Parathyroid adenoma (tissue), 2 donors: ENCODE measurements around the gene DCTD.

Source experiments
- H2AFZ ChIP-seq: fragments of 300-600 bp; sonication (generic); one replicate; pipeline ENCODE4 v1.7.0; 2017; ENCODE audit warnings: antibody characterized with exemption, mild to moderate bottlenecking
- H3K27ac ChIP-seq: fragments of 300-600 bp; sonication (generic); one replicate; pipeline ENCODE4 v1.7.0; 2017
- H3K27me3 ChIP-seq: fragments of 300-600 bp; sonication (generic); one replicate; pipeline ENCODE4 v1.7.0; 2017; ENCODE audit warnings: low read length; ENCODE audit not compliant: control insufficient read depth, insufficient read depth
- H3K36me3 ChIP-seq: fragments of 300-600 bp; sonication (generic); one replicate; pipeline ENCODE4 v1.7.0; 2017; ENCODE audit warnings: low read length; ENCODE audit not compliant: control insufficient read depth, insufficient read depth
- H3K4me1 ChIP-seq: fragments of 300-600 bp; sonication (generic); one replicate; pipeline ENCODE4 v1.7.0; 2017; ENCODE audit warnings: control low read depth
- H3K4me2 ChIP-seq: fragments of 300-600 bp; sonication (generic); one replicate; pipeline ENCODE4 v1.7.0; 2017; ENCODE audit warnings: low read length
- H3K4me3 ChIP-seq: fragments of 300-600 bp; sonication (generic); one replicate; pipeline ENCODE4 v1.7.0; 2017; ENCODE audit warnings: low read depth, low read length
- H3K79me2 ChIP-seq: fragments of 300-600 bp; sonication (generic); one replicate; pipeline ENCODE4 v1.7.0; 2017; ENCODE audit warnings: control low read depth
- H3K9ac ChIP-seq: fragments of 300-600 bp; sonication (generic); one replicate; pipeline ENCODE4 v1.7.0; 2017; ENCODE audit warnings: mild to moderate bottlenecking
- H3K9me3 ChIP-seq: fragments of 300-600 bp; sonication (generic); one replicate; pipeline ENCODE4 v1.7.0; 2017; ENCODE audit warnings: low read length; ENCODE audit not compliant: control insufficient read depth
- CTCF ChIP-seq: fragments of 300-600 bp; sonication (generic); IDR thresholded peaks from one replicate; pipeline ENCODE4 v1.7.0; 2017; ENCODE audit warnings: antibody characterized with exemption, mild to moderate bottlenecking
- donor health status: primary hyperparathyroidism.

The DCTD gene

GRCh38 chr4:182927505-182927904, 10.3 kb upstream of the DCTD start:
- Histone ChIP-seq H3K4me2 (no peak overlapping the region), H3K9me3 (no peaks in the 10 kb centered on the region), H3K4me3 (no peak overlapping the region), H3K4me1 (no peaks in the 10 kb centered on the region), H2AFZ (no peak overlapping the region), H3K36me3 (no peaks in the 10 kb centered on the region), H3K27ac (no peak overlapping the region), H3K79me2 (no peaks in the 10 kb centered on the region), H3K9ac (no peak overlapping the region), H3K27me3 (no peaks in the 10 kb centered on the region)
- no peak for TF ChIP-seq CTCF

GRCh38 chr4:182925855-182926254, 8.7 kb upstream of the DCTD start:
- Histone ChIP-seq H3K4me3 (no peak overlapping the region), H2AFZ (no peak overlapping the region), H3K4me2 (no peak overlapping the region), H3K36me3 (no peaks in the 10 kb centered on the region), H3K9me3 (no peaks in the 10 kb centered on the region), H3K79me2 (no peaks in the 10 kb centered on the region), H3K9ac (no peak overlapping the region), H3K4me1 (no peaks in the 10 kb centered on the region), H3K27me3 (no peaks in the 10 kb centered on the region), H3K27ac (no peak overlapping the region)
- TF ChIP-seq CTCF = no peak

GRCh38 chr4:182925298-182925757, 8.1 kb upstream of the DCTD start:
- no peaks in the 10 kb centered on the region for H3K4me1 ChIP-seq
- no peak overlapping the region for H2AFZ ChIP-seq
- H3K27me3 ChIP-seq = no peaks in the 10 kb centered on the region
- no peak overlapping the region for H3K27ac ChIP-seq
- H3K4me3 ChIP-seq = no peak overlapping the region
- peak; percentile 33 for TF ChIP-seq CTCF
- no peaks in the 10 kb centered on the region for H3K36me3 ChIP-seq
- H3K79me2 ChIP-seq = no peaks in the 10 kb centered on the region
- H3K9me3 ChIP-seq = no peaks in the 10 kb centered on the region
- H3K4me2 ChIP-seq = no peak overlapping the region
- no peak overlapping the region for H3K9ac ChIP-seq

- no peak for TF ChIP-seq CTCF
- Histone ChIP-seq H3K9ac (no peak overlapping the region), H3K27ac (no peak overlapping the region), H2AFZ (no peak overlapping the region), H3K4me3 (no peak overlapping the region), H3K36me3 (no peaks in the 10 kb centered on the region), H3K79me2 (no peaks in the 10 kb centered on the region), H3K9me3 (no peaks in the 10 kb centered on the region), H3K4me2 (no peak overlapping the region), H3K4me1 (no peaks in the 10 kb centered on the region), H3K27me3 (no peaks in the 10 kb centered on the region)
Observed at GRCh38 chr4:182924497-182924896, 7.3 kb upstream of the DCTD start.

GRCh38 chr4:182923796-182924340, 6.7 kb upstream of the DCTD start:
- H3K4me2 ChIP-seq = no peak overlapping the region
- H3K36me3 ChIP-seq = no peaks in the 10 kb centered on the region
- TF ChIP-seq CTCF = no peak
- H3K4me1 ChIP-seq = no peaks in the 10 kb centered on the region
- H3K27ac ChIP-seq = no peak overlapping the region
- no peaks in the 10 kb centered on the region for H3K27me3 ChIP-seq
- no peaks in the 10 kb centered on the region for H3K79me2 ChIP-seq
- H3K9ac ChIP-seq = no peak overlapping the region
- H2AFZ ChIP-seq = no peak overlapping the region
- no peaks in the 10 kb centered on the region for H3K9me3 ChIP-seq
- H3K4me3 ChIP-seq = no peak overlapping the region
